HuH-7 (cell line): Measurements from ENCODE around the gene CD248.
"Not testable (repeated sequence)": the region's sequence is repeated elsewhere in the genome, so short reads cannot be mapped to it uniquely, and the experiment has no call there.

Source experiments
- DNase-seq: peaks from one replicate; pipeline ENCODE4 v3.0.0; 2011; ENCODE audit warnings: low spot score

The CD248 gene, protein sequence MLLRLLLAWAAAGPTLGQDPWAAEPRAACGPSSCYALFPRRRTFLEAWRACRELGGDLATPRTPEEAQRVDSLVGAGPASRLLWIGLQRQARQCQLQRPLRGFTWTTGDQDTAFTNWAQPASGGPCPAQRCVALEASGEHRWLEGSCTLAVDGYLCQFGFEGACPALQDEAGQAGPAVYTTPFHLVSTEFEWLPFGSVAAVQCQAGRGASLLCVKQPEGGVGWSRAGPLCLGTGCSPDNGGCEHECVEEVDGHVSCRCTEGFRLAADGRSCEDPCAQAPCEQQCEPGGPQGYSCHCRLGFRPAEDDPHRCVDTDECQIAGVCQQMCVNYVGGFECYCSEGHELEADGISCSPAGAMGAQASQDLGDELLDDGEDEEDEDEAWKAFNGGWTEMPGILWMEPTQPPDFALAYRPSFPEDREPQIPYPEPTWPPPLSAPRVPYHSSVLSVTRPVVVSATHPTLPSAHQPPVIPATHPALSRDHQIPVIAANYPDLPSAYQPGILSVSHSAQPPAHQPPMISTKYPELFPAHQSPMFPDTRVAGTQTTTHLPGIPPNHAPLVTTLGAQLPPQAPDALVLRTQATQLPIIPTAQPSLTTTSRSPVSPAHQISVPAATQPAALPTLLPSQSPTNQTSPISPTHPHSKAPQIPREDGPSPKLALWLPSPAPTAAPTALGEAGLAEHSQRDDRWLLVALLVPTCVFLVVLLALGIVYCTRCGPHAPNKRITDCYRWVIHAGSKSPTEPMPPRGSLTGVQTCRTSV

GRCh38 chr11:66316849-66317251 is at the start of gene CD248:
Gene CD248, minus strand, starts transcription at chr11:66317044. Its CDS starts 17 bp downstream, at chr11:66317027.
- DNase-seq: no peak

DNA sequence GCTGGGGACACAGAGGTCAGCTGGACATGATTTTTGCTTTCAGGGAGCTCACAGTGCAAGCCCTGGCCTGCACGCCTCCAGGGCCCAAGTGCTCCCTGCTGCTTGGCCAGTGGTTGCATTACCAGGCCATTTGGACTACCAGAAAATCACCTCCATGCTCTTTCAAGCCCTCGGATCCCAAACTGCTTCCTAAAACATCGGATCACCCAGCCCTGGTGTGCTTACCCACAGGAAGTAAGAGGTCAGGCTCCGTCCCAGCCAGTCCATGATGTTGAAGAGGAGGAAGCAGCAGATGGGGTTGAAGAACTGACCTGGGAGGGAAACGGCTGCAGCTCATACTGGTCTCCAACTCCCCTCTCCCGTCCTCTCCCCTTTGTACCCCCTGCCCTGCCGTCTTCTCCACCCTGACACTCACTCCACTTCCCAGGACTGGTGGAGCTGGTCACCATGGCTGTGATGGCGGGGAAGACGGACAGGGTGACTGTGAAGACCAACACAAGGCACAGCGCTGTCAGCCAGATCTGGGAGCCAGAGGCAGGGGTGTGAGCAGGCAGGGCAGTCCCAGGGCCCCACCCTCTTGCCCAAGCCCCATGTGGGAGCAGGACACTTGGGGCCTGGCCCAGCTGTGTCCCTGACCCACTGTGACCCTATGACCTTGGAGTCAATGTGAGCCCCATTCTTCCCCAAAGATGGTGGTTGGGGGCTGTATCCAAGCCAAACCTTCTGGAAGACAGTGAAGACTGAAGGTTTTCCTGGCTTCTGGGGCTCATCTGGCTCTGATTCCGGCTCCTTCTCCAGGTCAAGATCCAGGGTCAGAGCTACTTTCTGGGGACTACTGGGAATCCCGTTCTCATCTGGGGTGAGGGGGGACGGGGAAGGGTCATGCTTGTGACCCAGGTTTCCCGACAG is 49.1 kb upstream of the CD248 start:
- DNase-seq: peak; percentile 56

DNA sequence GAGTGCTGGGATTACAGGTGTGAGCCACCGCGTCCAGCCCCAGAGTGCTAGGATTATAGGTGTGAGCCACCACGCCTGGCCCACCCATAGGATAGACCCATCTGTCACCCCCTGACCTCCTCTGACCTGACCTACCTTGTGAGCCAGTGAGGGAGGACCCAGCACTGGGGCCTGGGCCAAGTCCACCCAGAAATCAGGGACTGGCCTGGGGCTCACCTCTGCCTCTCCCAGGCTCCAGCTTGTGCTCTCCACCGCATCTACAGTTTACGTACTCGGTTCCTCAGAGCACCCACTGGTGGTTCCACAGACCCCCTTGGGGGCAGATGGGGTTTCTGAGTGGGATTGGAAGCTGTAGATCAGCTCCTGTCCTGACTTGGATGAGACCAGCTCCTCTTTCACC is 48.3 kb upstream of the CD248 start:
- no peak for DNase-seq

DNA sequence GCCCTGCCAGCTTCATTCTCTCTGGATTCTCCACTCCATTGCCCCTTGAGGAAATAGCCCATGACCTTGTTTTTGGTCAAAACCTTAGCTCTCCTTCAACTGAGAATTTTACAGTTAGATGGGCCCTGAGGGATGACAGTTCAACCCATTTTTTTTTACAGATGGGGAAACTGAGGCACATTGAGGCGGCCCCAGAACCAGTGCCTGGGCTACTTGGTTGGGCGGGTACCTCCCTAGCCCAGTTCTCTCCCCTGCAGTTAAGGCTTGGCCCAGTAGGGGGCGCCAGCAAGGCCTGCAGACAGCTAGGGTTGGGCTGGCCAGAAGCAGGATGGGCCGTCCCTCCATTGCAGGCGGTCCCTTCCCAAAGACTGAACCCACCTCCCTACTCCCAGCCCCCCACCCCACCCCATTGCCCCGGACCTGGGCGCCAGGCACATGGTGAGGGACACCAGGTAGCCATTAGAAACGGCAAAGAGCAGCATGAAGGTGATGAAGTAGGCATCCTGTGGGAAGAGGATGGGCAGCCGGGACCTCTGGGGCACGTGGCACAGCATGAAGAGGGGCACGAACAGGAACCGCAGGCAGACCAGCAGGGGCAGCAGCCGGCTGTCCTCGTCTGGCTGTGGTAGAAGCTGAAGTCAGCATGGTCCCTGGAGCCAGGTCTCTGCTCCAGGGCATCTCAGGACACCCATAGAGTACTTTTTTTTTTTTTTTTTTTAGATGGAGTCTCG is 47.1 kb upstream of the CD248 start:
- peak; percentile 100 for DNase-seq

DNA sequence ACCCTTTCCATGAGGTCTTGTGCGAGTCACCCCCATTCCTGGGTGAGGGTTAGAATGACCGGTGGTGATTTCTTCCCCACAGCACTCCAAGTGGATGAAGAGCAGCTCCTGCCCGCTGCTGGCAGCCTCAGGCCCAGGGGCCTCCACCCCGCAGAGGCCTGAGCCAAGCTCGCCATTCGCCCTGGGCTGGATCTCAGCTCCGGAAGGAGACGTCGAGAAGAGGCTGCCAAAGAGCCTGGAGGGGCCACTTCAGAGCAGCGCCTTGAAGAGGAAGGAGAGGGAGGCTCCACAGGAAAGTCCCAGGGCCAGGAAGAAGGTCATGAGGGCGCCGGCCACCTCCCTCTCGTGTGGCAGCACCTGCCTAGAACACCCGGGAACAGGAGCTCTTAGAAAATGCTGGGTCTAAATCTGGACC is 46.4 kb upstream of the CD248 start:
- peak; percentile 46 for DNase-seq

- peak; percentile 34 for DNase-seq
Measured at GRCh38 chr11:66362481-66363147, 45.8 kb upstream of the CD248 start.

- DNase-seq: peak; percentile 43
Measured at GRCh38 chr11:66361502-66361941, 44.7 kb upstream of the CD248 start.

DNA sequence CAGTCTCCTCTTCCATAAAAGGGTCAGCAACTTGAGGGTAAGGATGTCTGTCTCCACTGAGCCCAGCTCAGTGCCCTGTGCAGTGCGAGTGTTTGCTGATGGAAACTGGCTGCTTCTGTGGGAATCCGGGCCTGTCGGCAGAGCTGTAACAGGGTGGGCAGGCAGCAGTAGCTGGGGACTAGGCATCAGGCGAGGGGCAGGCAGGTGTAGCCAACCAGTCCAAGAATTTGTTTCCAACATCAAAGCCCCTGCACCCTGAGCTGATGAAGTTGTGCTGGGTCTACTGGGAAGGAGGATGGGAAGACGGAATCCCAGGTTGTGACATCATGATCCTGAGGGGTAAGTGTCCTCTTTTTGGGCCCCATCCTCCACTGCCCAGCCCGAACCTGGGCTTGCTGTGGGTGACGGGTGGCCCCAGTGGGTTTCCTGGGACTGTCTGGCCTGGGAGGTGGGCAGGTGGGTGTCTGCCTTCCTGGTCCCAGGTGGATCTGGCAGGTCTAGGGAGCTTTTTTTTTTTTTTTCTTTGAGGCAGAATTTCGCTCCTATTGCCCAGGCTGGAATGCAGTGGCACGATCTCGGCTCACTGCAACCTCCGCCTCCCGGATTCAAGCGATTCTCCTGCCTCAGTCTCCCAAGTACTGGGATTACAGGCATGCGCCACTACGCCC is 43.7 kb upstream of the CD248 start:
- DNase-seq: peak; percentile 42

- DNase-seq: peak; percentile 62
Measured at GRCh38 chr11:66359662-66360087, 42.8 kb upstream of the CD248 start.

GRCh38 chr11:66350560-66351235 is 33.9 kb upstream of the CD248 start:
- not testable (repeated sequence) for DNase-seq

- DNase-seq: no peak
Measured at GRCh38 chr11:66349084-66349386, 32.2 kb upstream of the CD248 start.

GRCh38 chr11:66347425-66348276 is 30.8 kb upstream of the CD248 start, which contains the start of gene B4GAT1:
Gene B4GAT1, minus strand, starts transcription at chr11:66347629. Its CDS starts 84 bp downstream, at chr11:66347545.
- peak; percentile 95 for DNase-seq

DNA sequence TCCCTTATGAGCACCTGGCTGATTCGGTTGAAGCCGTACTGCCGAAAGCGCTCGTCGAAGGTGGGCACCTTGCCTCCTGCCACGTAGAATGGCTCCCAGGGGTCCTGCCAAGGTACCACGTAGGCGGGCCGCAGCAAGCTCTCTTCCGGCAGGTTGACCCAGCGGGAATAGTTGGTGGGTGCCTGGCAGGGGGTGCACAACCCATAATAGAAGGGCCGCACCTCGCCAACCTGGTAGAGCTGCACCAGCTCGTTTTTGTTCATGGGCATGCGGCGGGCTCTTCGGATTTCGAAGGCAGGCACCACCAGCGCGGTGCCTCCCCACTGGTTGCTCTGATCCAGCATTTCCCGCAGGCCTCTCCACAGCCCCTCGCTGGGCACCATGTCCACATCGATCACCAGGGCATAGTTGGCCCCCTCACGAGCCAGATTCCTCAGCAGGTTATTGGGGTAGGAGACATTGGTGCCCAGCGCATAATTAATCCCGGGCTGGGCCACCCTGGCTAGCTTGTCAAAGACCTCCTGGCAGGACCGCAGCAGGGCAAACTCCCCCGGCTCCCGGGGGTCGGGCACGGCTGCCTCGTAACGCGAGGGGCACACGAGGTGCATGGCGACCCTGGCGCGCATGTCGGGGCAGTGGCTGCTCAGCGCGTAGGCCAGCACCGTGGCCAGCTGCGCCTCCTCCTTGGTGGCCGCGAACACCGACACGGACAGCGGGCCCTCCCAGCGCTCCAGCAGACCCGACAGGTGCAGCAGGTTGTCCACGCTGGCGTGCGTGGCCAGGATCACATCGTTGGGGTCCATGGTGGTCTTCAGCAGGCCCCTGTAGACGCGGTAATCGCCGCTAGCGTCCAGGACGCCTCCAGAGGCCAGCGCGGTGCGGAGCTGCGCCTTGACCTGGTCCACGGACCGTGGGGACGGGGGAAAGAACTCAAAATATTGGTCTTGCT is 29.9 kb upstream of the CD248 start:
- no peak for DNase-seq

GRCh38 chr11:66345316-66345649 is 28.4 kb upstream of the CD248 start:
- no peak for DNase-seq

DNA sequence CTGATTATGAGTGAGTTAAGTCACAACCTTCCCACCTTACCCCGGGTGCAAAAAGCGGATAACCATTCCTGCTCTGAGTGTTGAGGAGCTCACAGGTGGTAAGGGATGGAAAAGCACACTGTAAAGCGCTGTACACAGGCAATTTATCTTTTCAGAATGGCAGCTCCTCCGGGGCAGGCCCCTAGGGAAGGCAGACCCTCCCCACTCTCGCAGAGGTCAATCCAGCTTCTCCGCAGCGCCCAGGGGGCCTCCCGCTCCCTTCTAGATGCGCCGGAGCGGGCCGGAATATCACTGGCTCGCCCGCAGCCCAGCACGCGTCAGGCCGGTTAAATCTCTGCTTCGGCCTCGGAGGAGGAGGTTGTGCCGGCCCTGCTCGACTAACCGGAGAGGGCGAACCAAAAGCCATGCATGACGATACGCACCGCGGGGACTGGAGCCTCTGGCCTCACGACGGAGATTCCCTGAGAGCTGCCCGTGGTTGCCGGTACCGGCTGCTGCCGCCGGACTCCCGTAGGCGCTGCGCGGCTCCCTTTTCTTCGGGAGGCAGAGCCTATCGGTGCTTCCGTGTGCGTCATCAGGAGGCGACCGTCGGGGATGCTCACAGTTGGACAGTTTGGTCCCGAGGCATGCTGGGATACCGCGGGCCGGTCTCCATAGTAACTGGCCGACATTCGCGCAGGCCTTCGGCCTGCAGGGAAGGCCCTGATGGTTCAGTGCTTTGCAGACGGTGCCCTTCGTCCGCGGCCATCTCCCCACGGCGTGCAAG is 27.9 kb upstream of the CD248 start, which contains the start of gene BRMS1:
TSS of gene BRMS1 (minus strand) at position 555 of the 766 bp plus-strand sequence. CDS start 2,870 bp downstream, outside the sequence.
- peak; percentile 100 for DNase-seq

DNA sequence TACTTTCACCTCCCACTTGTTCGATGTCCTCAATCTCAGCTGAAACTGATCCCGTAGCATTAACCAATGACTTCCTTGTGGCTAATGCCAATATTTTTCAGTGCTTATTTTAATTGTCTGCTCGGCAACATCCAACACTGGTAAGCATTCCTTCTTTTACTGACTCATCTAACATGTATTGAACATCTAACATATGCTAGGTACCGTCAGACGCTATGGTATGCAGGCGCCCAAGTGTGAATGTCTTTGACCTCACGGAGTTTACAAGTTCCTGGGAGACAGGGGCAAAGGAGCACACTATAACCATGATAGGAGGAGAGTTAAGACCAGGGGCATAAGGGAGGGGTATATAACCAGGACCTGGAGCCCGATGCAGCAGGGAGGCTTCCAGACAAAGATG is 26.3 kb upstream of the CD248 start:
- no peak for DNase-seq
